Upper lobe of right lung (tissue), 1 donor: ENCODE results near the gene FYN. TPM values are rescaled to one million over a fixed set of nuclear protein-coding genes. Genes with fewer than 3 reads are reported as not detected.

Source experiments
- ATAC-seq: fragments of 200-7000 bp; cut with Tn5 transposase; one replicate; pipeline ENCODE4 v1.9.1; 2020; ENCODE audit warnings: mild to moderate bottlenecking, moderate library complexity
- DNase-seq: peaks from one replicate; pipeline ENCODE4 v3.0.0-alpha.2; 2020
- H3K27ac ChIP-seq: fragments of 200-600 bp; one replicate; pipeline ENCODE4 v1.8.0; 2022
- H3K27me3 ChIP-seq: fragments of 200-600 bp; one replicate; pipeline ENCODE4 v1.8.0; 2022; ENCODE audit warnings: mild to moderate bottlenecking
- H3K36me3 ChIP-seq: fragments of 200-600 bp; one replicate; pipeline ENCODE4 v1.8.0; 2022
- H3K4me1 ChIP-seq: fragments of 200-600 bp; one replicate; pipeline ENCODE4 v1.8.0; 2022
- H3K4me3 ChIP-seq: fragments of 200-600 bp; one replicate; pipeline ENCODE4 v1.8.0; 2022; ENCODE audit warnings: mild to moderate bottlenecking
- H3K9me3 ChIP-seq: fragments of 200-600 bp; one replicate; pipeline ENCODE4 v1.8.0; 2022
- intact Hi-C: fragments of 100-400 bp; cut with DNase I; formaldehyde crosslinking; loops from one replicate; pipeline ENCODE4 v1.11.0; 2022
- total RNA-seq: library from RNA; stranded (reverse); fragmentation: NEBNext Ultra II Directional; extraction: Animal tissue kit (Norgen Biotek cat#: 25700); gene quantifications from one replicate; pipeline ENCODE4 v1.2.1, GENCODE V29; 2021
- TF ChIP-seq, protein P1 (sequence below): fragments of 200-600 bp; IDR thresholded peaks from one replicate; pipeline ENCODE4 v1.8.0; 2022; ENCODE audit warnings: antibody characterized with exemption
- donor health status: DM: no; HTN: yes; CAD: no; lungs with severe emphysema.

Gene FYN
- total RNA-seq, 1 donor from 2014 or later: 115 TPM

GRCh38 chr6:111782192-111782809, 91.0 kb downstream of the FYN start:
- H3K4me1 ChIP-seq: peaks cover 13% of the 10 kb centered on the region
- H3K27me3 ChIP-seq: no peaks in the 10 kb centered on the region
- DNase-seq: no peak
- intact Hi-C loops: no loop called here
- no peak for ATAC-seq
- no peak overlapping the region for H3K4me3 ChIP-seq
- TF ChIP-seq, protein P1, sequence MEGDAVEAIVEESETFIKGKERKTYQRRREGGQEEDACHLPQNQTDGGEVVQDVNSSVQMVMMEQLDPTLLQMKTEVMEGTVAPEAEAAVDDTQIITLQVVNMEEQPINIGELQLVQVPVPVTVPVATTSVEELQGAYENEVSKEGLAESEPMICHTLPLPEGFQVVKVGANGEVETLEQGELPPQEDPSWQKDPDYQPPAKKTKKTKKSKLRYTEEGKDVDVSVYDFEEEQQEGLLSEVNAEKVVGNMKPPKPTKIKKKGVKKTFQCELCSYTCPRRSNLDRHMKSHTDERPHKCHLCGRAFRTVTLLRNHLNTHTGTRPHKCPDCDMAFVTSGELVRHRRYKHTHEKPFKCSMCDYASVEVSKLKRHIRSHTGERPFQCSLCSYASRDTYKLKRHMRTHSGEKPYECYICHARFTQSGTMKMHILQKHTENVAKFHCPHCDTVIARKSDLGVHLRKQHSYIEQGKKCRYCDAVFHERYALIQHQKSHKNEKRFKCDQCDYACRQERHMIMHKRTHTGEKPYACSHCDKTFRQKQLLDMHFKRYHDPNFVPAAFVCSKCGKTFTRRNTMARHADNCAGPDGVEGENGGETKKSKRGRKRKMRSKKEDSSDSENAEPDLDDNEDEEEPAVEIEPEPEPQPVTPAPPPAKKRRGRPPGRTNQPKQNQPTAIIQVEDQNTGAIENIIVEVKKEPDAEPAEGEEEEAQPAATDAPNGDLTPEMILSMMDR: no peak
- H3K36me3 ChIP-seq: no peaks in the 10 kb centered on the region
- no peaks in the 10 kb centered on the region for H3K9me3 ChIP-seq
- H3K27ac ChIP-seq: no peak overlapping the region

DNA sequence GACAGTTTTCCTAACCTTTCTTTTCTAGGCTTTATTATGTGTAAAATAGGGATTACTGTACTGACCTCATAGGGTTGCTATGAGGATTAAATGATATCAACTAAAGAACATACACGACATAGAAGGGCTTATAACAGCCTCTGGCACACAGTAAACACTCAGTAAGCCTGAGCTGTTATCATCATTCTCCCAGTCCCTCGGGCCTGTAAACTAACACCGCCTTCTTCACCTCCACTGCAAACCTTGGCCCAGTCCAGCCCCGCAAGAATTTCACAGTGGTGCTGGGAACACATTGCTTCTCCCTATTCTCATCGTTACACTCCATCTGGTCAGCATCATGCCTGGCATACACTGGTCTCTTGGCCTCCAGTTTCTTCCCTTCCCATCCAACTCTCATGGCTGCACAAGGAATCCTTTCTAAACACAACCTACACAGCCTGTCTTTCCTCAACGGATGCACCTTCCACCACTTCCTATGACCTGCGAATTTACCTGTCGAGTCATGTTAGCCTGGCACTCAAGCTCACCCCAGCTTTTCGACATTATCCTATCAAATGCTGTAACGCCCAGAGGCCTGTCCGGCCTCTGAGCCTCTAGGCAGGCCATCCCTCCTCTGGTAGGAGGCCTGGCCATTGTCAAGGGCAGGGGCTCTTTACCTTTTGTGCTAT, 92.1 kb downstream of the FYN start:
- Histone ChIP-seq H3K27ac (no peak overlapping the region), H3K4me1 (peaks cover 13% of the 10 kb centered on the region), H3K9me3 (no peaks in the 10 kb centered on the region), H3K27me3 (no peaks in the 10 kb centered on the region), H3K36me3 (no peaks in the 10 kb centered on the region), H3K4me3 (no peak overlapping the region)
- ATAC-seq (no peak), DNase-seq (no peak)
- TF ChIP-seq, protein P1: no peak
- intact Hi-C loops: no loop called here

- Histone ChIP-seq H3K9me3 (no peaks in the 10 kb centered on the region), H3K27me3 (no peaks in the 10 kb centered on the region), H3K36me3 (no peaks in the 10 kb centered on the region), H3K4me3 (no peak overlapping the region), H3K27ac (no peak overlapping the region), H3K4me1 (peaks cover 13% of the 10 kb centered on the region)
- TF ChIP-seq, protein P1: no peak
- ATAC-seq: no peak
- no peak for DNase-seq
- intact Hi-C loops: no loop called here
Observed at GRCh38 chr6:111780393-111780792, 92.9 kb downstream of the FYN start.

DNA sequence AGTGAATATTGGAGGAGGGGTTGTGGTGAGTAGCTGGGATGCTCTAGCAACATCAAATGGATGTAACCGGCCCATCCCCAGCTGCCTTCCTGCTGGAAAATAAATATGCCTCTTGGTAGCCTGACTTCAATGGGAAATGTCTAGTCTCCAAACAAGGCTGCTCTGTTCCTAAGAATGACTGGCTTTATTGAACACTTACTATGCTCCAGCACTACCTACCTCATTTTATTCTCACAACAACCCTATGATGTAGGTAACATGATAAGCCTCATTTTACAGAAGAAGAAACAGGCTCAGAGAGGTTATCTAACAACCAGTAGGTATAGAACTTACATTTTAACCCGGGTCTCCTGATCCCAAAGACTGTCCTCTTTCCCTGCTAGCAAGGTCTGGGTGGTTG, 93.6 kb downstream of the FYN start:
- intact Hi-C loops: no loop called here
- no peak overlapping the region for H3K27ac ChIP-seq
- TF ChIP-seq, protein P1: no peak

GRCh38 chr6:111779031-111779430, 94.2 kb downstream of the FYN start:
- Histone ChIP-seq H3K36me3 (no peaks in the 10 kb centered on the region), H3K27ac (no peak overlapping the region), H3K27me3 (no peaks in the 10 kb centered on the region), H3K4me3 (no peak overlapping the region), H3K9me3 (no peaks in the 10 kb centered on the region), H3K4me1 (peaks cover 2% of the 10 kb centered on the region)
- intact Hi-C loops: no loop called here
- ATAC-seq (no peak), DNase-seq (no peak)
- TF ChIP-seq, protein P1: no peak

More for the DNA sequence above, 93.6 kb downstream of the FYN start:
- no peaks in the 10 kb centered on the region for H3K36me3 ChIP-seq
- H3K4me1 ChIP-seq: peaks cover 8% of the 10 kb centered on the region
- no peaks in the 10 kb centered on the region for H3K27me3 ChIP-seq
- no peaks in the 10 kb centered on the region for H3K9me3 ChIP-seq
- DNase-seq (no peak), ATAC-seq (no peak)
- H3K4me3 ChIP-seq: no peak overlapping the region
